K562 (cell line): ENCODE results near the gene VMP1. TPM values are rescaled to one million over a fixed set of nuclear protein-coding genes. Genes with fewer than 3 reads are reported as not detected.

Experiments
- ATAC-seq: fragments of 200-7000 bp; cut with Tn5 transposase; 3 replicates; pipeline ENCODE4 v1.9.1; 2020; ENCODE audit warnings: moderate library complexity
- BruUV-seq: library from RNA; stranded (reverse); fragments of 400-500 nt; replicated peaks from 2 replicates; lab custom pipeline; 2021; lab: Mats Ljungman, UMichigan
- CTCF ChIA-PET: fragments of 300-600 bp; formaldehyde crosslinking; extraction: SDS; loops from one replicate; lab custom pipeline; 2021; ENCODE audit warnings: low intra/inter-chr PET ratio; lab: Yijun Ruan, JAX
- POLR2A ChIA-PET: fragments of 300-600, 350-650 bp; sonication (Branson Sonifier 250); formaldehyde crosslinking; extraction: SDS; loops from one replicate; lab custom pipeline; 2021; ENCODE audit warnings: antibody characterized with exemption, inconsistent platforms; lab: Yijun Ruan, JAX
- DNase-seq, 4 experiments: peaks; one replicate each; pipeline versions ENCODE4 v3.0.0 to v3.0.0-alpha.2; 2011 to 2018; ENCODE audit warnings: low spot score in 3 of 4, mixed read lengths in 3 of 4; ENCODE audit errors: extremely low read depth in 1 of 4
- FAIRE-seq: peaks from 2 replicates; lab custom pipeline; 2011; peaks lifted over from hg19 to GRCh38; lab: Jason Lieb, UNC
- H2AFZ ChIP-seq: 2 replicates; pipeline ENCODE4 v1.6.0; 2011; ENCODE audit warnings: low read depth, low read length, control low read depth, inconsistent platforms
- H3K27ac ChIP-seq: fragments of 200-600 bp; 3 replicates; pipeline ENCODE4 v1.8.0; 2011; ENCODE audit warnings: low read depth, mild to moderate bottlenecking, control low read depth, inconsistent platforms, low read length, moderate library complexity, mixed read lengths; ENCODE audit errors: extremely low read depth
- H3K27me3 ChIP-seq, 2 experiments: fragments of 300-600 bp in 1 of 2; 2 replicates in 1 of 2; 3 replicates in 1 of 2; pipeline versions ENCODE4 v1.6.0 to v1.8.0; 2011; ENCODE audit warnings: inconsistent platforms in 2 of 2, low read length in 2 of 2, mild to moderate bottlenecking in 1 of 2, mixed read lengths in 1 of 2, moderate library complexity in 1 of 2; ENCODE audit not compliant: control insufficient read depth in 2 of 2, insufficient read depth in 2 of 2
- H3K36me3 ChIP-seq: fragments of 300-600 bp; 3 replicates; pipeline ENCODE4 v1.8.0; 2011; ENCODE audit warnings: mild to moderate bottlenecking, low read length, inconsistent platforms; ENCODE audit not compliant: control insufficient read depth, insufficient read depth
- H3K4me1 ChIP-seq, 2 experiments: fragments of 200-600 bp in 1 of 2; replicated peaks in 1 of 2; 2 replicates in 1 of 2; 3 replicates in 1 of 2; pipeline versions ENCODE4 v1.5.1 to v1.8.0; 2011; ENCODE audit warnings: inconsistent platforms in 2 of 2, low read length in 2 of 2, mild to moderate bottlenecking in 1 of 2, mixed read lengths in 1 of 2, moderate library complexity in 1 of 2; ENCODE audit not compliant: control insufficient read depth in 2 of 2, insufficient read depth in 2 of 2
- H3K4me2 ChIP-seq: 2 replicates; pipeline ENCODE4 v1.6.1; 2011; ENCODE audit warnings: low read length, control low read depth, inconsistent platforms, mixed read lengths; ENCODE audit not compliant: insufficient read depth
- H3K4me3 ChIP-seq: fragments of 200-600 bp; sonication (generic), shearing (Covaris generic); 2 replicates; pipeline ENCODE4 v1.5.1; 2016; ENCODE audit warnings: control low read depth, inconsistent platforms
- H3K79me2 ChIP-seq: fragments of 200-600 bp; 3 replicates; pipeline ENCODE4 v1.8.0; 2011; ENCODE audit warnings: low read length, inconsistent platforms; ENCODE audit not compliant: control insufficient read depth, insufficient read depth
- H3K9ac ChIP-seq, 2 experiments: 2 replicates each; pipeline versions ENCODE4 v1.6.0 to v1.6.1; 2011; ENCODE audit warnings: low read depth in 2 of 2, low read length in 2 of 2, control low read depth in 1 of 2, inconsistent platforms in 1 of 2, mild to moderate bottlenecking in 1 of 2, mixed read lengths in 1 of 2; ENCODE audit not compliant: insufficient read depth in 1 of 2
- H3K9me1 ChIP-seq: one replicate; pipeline ENCODE4 v1.6.0; 2011; ENCODE audit warnings: inconsistent platforms, mild to moderate bottlenecking, low read length, moderate library complexity; ENCODE audit not compliant: control insufficient read depth, insufficient read depth
- H3K9me3 ChIP-seq: replicated peaks from 2 replicates; pipeline ENCODE4 v1.5.1; 2011; ENCODE audit warnings: low read depth, low read length, inconsistent platforms; ENCODE audit not compliant: control insufficient read depth, insufficient read depth
- H4K20me1 ChIP-seq: replicated peaks from 2 replicates; pipeline ENCODE4 v1.6.1; 2011; ENCODE audit warnings: low read length, inconsistent platforms, mixed read lengths; ENCODE audit not compliant: control insufficient read depth, insufficient read depth
- EWSR1 ChIP-seq: fragments of 450-650 bp; IDR thresholded peaks from 2 replicates; pipeline ENCODE4 v1.6.1; 2018; ENCODE audit warnings: borderline replicate concordance, mild to moderate bottlenecking, low read depth, moderate library complexity; ENCODE audit not compliant: partially characterized antibody
- KAT8 ChIP-seq: fragments of 450-650 bp; IDR thresholded peaks from 2 replicates; pipeline ENCODE4 v1.6.1; 2016; ENCODE audit warnings: low read depth, mild to moderate bottlenecking
- ZNF76 ChIP-seq: fragments of 250-450 bp; sonication (Bioruptor Pico); IDR thresholded peaks from 2 replicates; pipeline ENCODE4 v1.4.0; 2020; ENCODE audit warnings: mild to moderate bottlenecking, moderate library complexity, borderline replicate concordance
- WGBS: fragments of 100-300 bp; shearing (Covaris generic); methylation state at CpG from one replicate; pipeline ENCODE4 v1.1.6; 2016; ENCODE audit warnings: low coverage, mixed read lengths; ENCODE audit not compliant: insufficient coverage; ENCODE audit errors: missing lambda C conversion rate; 5-methylcytosine and 5-hydroxymethylcytosine counted together
- in situ Hi-C: fragments of 300-500 bp; cut with MboI; formaldehyde crosslinking; loops from 4 replicates; pipeline ENCODE4 v1.15.0; 2018; ENCODE audit warnings: inconsistent platforms, mixed read lengths
- intact Hi-C: fragments of 100-400 bp; cut with micrococcal nuclease; formaldehyde crosslinking; loops from 2 replicates; pipeline ENCODE4 v1.14.2; 2022
- polyA plus RNA-seq, 8 experiments: library from polyadenylated mRNA; depleted of rRNA in 4 of 8; stranded (reverse) in 5 of 8; unstranded in 3 of 8; fragments of >200 nt; fragmentation: Nextera tagmentation in 2 of 8; fragmentation: Illumina TruSeq in 1 of 8; extraction: Ambion mirVana in 2 of 8; extraction: Trizol in 1 of 8; gene quantifications; 2 replicates each; pipeline versions ENCODE4 v1.2.1 to v1.2.3, GENCODE V29; 2011 to 2014; ENCODE audit warnings: inconsistent platforms in 1 of 8, missing spikeins in 1 of 8
- total RNA-seq, 7 experiments: library from RNA; depleted of rRNA in 6 of 7; stranded (reverse); fragments of >200 nt in 6 of 7; fragmentation: Illumina TruSeq in 2 of 7; extraction: Trizol in 2 of 7; gene quantifications; 2 replicates each; pipeline versions ENCODE4 v1.2.1 to v1.2.3, GENCODE V29; 2011 to 2021; ENCODE audit warnings: low replicate concordance in 1 of 7
- TF ChIP-seq, protein P1 (sequence below), 3 experiments: fragments of 200-800 bp in 1 of 3; fragments of 250-450 bp in 1 of 3; fragments of 450-650 bp in 1 of 3; sonication (Bioruptor Pico) in 1 of 3; sonication (Bioruptor generic) in 1 of 3; formaldehyde crosslinking in 1 of 3; IDR thresholded peaks; 2 replicates each; pipeline versions ENCODE4 v1.6.1 to v1.8.0; 2016 to 2022; ENCODE audit warnings: mild to moderate bottlenecking in 2 of 3, missing genetic modification characterization in 2 of 3, missing compliant biosample characterization in 1 of 3, moderate library complexity in 1 of 3

Gene VMP1
- total and polyA plus RNA-seq, 9 of the 15 experiments (the other 6 are each of a cell fraction or from before 2014, with no cell fraction given): 123 to 304 (median 151) TPM

- Histone ChIP-seq H3K9me3 (no peaks in the 10 kb centered on the region), H4K20me1 (no peaks in the 10 kb centered on the region), H3K36me3 (no peaks in the 10 kb centered on the region), H3K4me1 (peaks cover 20 to 42% of the 10 kb centered on the region in 2 experiments), H3K9ac (no peak overlapping the region), H3K9me1 (no peaks in the 10 kb centered on the region), H2AFZ (no peak overlapping the region), H3K4me2 (no peak overlapping the region), H3K4me3 (no peak overlapping the region), H3K27ac (no peak overlapping the region), H3K79me2 (peaks cover 1% of the 10 kb centered on the region; the same call in 2 of the 3 replicates), H3K27me3 (no peaks in the 10 kb centered on the region)
- no TSS peak for BruUV-seq
- in situ Hi-C loops (loop anchor here (5.0 kb wide), 1 partner anchor 91 kb away; no protein-coding TSS in a partner anchor), intact Hi-C loops (no loop called here)
- no peak for ATAC-seq
- TF ChIP-seq ZNF76 (no peak), EWSR1 (peak; percentile 15), KAT8 (no peak)
- TF ChIP-seq, protein P1, sequence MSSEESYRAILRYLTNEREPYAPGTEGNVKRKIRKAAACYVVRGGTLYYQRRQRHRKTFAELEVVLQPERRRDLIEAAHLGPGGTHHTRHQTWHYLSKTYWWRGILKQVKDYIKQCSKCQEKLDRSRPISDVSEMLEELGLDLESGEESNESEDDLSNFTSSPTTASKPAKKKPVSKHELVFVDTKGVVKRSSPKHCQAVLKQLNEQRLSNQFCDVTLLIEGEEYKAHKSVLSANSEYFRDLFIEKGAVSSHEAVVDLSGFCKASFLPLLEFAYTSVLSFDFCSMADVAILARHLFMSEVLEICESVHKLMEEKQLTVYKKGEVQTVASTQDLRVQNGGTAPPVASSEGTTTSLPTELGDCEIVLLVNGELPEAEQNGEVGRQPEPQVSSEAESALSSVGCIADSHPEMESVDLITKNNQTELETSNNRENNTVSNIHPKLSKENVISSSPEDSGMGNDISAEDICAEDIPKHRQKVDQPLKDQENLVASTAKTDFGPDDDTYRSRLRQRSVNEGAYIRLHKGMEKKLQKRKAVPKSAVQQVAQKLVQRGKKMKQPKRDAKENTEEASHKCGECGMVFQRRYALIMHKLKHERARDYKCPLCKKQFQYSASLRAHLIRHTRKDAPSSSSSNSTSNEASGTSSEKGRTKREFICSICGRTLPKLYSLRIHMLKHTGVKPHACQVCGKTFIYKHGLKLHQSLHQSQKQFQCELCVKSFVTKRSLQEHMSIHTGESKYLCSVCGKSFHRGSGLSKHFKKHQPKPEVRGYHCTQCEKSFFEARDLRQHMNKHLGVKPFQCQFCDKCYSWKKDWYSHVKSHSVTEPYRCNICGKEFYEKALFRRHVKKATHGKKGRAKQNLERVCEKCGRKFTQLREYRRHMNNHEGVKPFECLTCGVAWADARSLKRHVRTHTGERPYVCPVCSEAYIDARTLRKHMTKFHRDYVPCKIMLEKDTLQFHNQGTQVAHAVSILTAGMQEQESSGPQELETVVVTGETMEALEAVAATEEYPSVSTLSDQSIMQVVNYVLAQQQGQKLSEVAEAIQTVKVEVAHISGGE (CRISPR knock-in tag; IDR thresholded peaks at IDR 0.05): peak in 1 of 3 experiments; percentile 68; a peak in 1 of 6 replicates
- ChIA-PET CTCF (no interaction called here), POLR2A (interaction anchor here (1.2 to 3.1 kb wide), 3 partner anchors 10 to 390 kb away, joined by 3 to 12 read pairs (median 3); no protein-coding TSS in a partner anchor)
- no peak for FAIRE-seq
- no peak for DNase-seq
- WGBS: 94% methylated on average over 6 of the region's 6 CpGs
These were observed 140.9 kb downstream of the VMP1 start for GRCh38 chr17:59848385-59848668.
